ENCODE measurements around the gene SUPT16H.
A peak's percentile ranks its signal among the peaks of the same experiment; 100 is the strongest.

SUPT16H gene

DNA sequence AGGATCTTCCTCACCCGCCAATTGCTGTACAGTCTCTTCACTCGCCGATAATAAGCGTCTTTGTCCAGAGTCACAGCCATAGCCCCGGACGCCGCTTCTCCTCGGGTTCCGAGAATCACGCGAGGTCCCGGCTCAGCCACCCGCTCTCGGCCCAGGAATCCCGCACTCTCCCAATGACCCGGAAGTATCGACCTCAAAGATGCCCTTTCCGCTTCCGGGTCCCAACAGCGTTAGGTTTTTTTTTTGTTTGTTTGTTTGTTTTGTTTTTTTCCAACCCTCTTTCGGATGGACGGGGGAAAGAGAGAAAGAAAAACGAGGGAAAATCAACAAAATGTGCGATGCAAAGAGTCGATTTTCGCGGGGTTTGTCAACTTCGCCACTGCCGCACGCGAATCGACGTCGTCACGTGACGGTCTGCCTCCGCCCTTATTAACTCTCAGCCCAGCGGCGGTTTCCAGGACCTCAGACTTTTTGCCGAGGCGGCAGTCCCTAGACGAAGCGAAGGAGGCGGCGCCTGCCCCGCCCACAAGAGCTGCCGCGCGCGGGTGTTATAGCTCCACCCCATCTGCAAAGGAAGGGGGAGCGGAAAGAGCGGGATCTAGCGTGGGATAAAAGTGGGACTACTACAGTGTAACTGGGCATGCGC lies at the start of gene SUPT16H:
Gene SUPT16H, minus strand, starts transcription at position 172 of the 646 bp plus-strand sequence. Its CDS starts 92 bp downstream, at position 80.
- DNase-seq (ENCODE audit: low read depth, low spot score) = peak; percentile 83
- peak within 1 kb of the TSS; percentile 99 for H3K9ac ChIP-seq (ENCODE audit: insufficient read length)
- H3K4me3 ChIP-seq = peak within 1 kb of the TSS; percentile 89
- TF ChIP-seq EZH2 (IDR thresholded peaks at IDR 0.05) (no peak), FOXP2 (optimal IDR thresholded peaks at IDR 0.05; ENCODE audit: control extremely low read depth, extremely low read length, insufficient read depth) (no peak), POLR2AphosphoS5 (IDR thresholded peaks at IDR 0.05; ENCODE audit: borderline replicate concordance, low read depth, low read length) (peak; percentile 85)
- peak within 1 kb of the TSS; percentile 98 for H3K27ac ChIP-seq
- no peaks in the 10 kb centered on the region for H3K9me3 ChIP-seq (ENCODE audit: low read depth, low read length)
- peaks cover 58% of the 10 kb centered on the region for H3K36me3 ChIP-seq (ENCODE audit: insufficient read depth, low read length)

DNA sequence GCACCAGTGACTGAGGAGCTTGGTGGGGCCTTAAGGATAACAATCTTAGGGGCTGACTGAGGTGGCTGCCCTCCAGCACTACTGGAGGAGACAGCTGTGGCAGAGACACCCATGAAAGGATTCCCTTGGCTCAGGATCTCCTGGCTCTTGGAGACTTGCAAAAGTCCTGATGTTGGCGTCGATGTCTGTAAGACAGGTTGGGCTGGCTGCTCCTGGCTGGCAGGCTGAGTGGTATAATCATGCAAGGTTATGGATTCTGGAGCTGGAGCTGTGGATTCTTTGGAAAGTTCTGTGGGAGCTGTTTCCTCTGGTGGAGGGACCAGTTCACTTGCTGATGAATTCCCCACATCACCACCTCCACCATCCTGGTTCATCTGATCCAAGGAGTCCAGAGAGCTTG lies 47.3 kb upstream of the SUPT16H start:
- TF ChIP-seq POLR2AphosphoS5 (IDR thresholded peaks at IDR 0.05; ENCODE audit: borderline replicate concordance, low read depth, low read length) (no peak), EZH2 (IDR thresholded peaks at IDR 0.05) (no peak), FOXP2 (optimal IDR thresholded peaks at IDR 0.05; ENCODE audit: control extremely low read depth, extremely low read length, insufficient read depth) (no peak)
- H3K36me3 ChIP-seq (ENCODE audit: insufficient read depth, low read length) = peaks cover 63% of the 10 kb centered on the region

DNA sequence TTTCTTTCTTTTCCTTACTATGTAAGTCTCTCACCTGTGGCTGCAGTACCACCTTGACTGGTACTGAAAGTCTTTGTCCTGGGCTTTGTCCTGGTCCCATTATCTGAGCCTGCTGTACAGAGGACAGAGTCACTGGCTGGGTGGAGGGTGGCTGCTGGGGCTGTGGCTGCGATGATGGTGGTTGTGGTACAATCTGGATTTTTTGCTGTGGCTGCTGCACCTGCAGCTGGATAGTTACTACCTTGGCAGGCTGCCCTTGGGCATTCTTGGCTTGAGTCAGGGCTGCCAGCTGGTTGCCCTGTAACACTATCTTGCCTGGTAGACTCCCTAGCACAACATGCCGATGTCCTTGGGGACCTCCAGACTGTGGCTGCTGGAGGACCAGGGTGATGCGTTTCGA lies 45.1 kb upstream of the SUPT16H start:
- H3K27ac ChIP-seq = no peak overlapping the region
- TF ChIP-seq FOXP2 (optimal IDR thresholded peaks at IDR 0.05; ENCODE audit: control extremely low read depth, extremely low read length, insufficient read depth) (no peak), POLR2AphosphoS5 (IDR thresholded peaks at IDR 0.05; ENCODE audit: borderline replicate concordance, low read depth, low read length) (no peak), EZH2 (IDR thresholded peaks at IDR 0.05) (no peak)
- DNase-seq (ENCODE audit: low read depth, low spot score) = no peak
- H3K9ac ChIP-seq (ENCODE audit: insufficient read length) = no peak overlapping the region
- no peak overlapping the region for H3K4me3 ChIP-seq
- peaks cover 85% of the 10 kb centered on the region for H3K36me3 ChIP-seq (ENCODE audit: insufficient read depth, low read length)
- no peaks in the 10 kb centered on the region for H3K9me3 ChIP-seq (ENCODE audit: low read depth, low read length)

More for the DNA sequence above, 47.3 kb upstream of the SUPT16H start:
- no peak overlapping the region for H3K9ac ChIP-seq (ENCODE audit: insufficient read length)
- no peak overlapping the region for H3K27ac ChIP-seq
- DNase-seq (ENCODE audit: low read depth, low spot score) = no peak
- no peak overlapping the region for H3K4me3 ChIP-seq
- no peaks in the 10 kb centered on the region for H3K9me3 ChIP-seq (ENCODE audit: low read depth, low read length)

DNA sequence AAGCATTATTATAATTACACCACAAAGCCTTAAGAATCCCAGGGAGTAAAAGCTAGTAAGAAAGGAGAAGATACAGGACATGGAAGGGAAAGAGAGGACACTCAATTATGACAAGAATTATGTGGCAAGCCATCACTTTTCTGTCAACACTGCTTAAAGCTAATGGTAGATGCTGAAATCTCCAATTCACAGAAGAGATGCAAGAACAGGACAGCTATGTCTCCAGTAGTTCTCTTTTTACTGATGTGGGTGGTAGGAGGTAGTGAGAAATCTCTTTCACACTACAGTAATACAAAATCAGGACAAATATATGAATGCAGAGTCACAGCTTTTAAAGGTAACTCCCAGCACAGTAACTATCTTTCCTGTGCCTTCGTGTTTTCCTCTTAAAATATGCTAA lies 42.9 kb upstream of the SUPT16H start:
- no peak overlapping the region for H3K4me3 ChIP-seq
- no peak overlapping the region for H3K27ac ChIP-seq
- DNase-seq (ENCODE audit: low read depth, low spot score) = no peak
- no peaks in the 10 kb centered on the region for H3K9me3 ChIP-seq (ENCODE audit: low read depth, low read length)
- no peak overlapping the region for H3K9ac ChIP-seq (ENCODE audit: insufficient read length)
- no peak for TF ChIP-seq POLR2AphosphoS5 (IDR thresholded peaks at IDR 0.05; ENCODE audit: borderline replicate concordance, low read depth, low read length)
- no peak for TF ChIP-seq EZH2 (IDR thresholded peaks at IDR 0.05)
- TF ChIP-seq FOXP2 (optimal IDR thresholded peaks at IDR 0.05; ENCODE audit: control extremely low read depth, extremely low read length, insufficient read depth) = no peak
- peaks cover 97% of the 10 kb centered on the region for H3K36me3 ChIP-seq (ENCODE audit: insufficient read depth, low read length)

DNA sequence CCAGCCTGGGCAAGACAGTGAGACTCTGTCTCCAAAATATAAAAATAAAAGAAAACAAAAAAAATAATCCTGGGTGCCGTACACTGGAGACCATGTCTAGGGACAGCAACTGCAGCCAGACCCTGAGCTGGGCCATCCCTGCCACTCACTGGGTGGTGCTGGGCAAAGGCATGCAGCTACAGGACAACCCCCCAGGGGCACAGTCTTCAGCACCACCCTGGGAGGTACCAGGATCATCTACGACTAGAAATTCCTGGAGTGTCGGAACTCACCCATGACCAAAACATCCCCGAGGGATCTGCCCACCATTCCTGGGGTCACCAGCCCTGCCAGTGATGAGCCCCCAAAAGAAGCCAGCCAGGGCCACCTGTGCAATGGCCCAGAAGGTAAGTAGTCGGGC lies 35.7 kb upstream of the SUPT16H start:
- no peak overlapping the region for H3K27ac ChIP-seq
- TF ChIP-seq FOXP2 (optimal IDR thresholded peaks at IDR 0.05; ENCODE audit: control extremely low read depth, extremely low read length, insufficient read depth) (no peak), EZH2 (IDR thresholded peaks at IDR 0.05) (no peak), POLR2AphosphoS5 (IDR thresholded peaks at IDR 0.05; ENCODE audit: borderline replicate concordance, low read depth, low read length) (no peak)
- H3K9me3 ChIP-seq (ENCODE audit: low read depth, low read length) = no peaks in the 10 kb centered on the region
- no peak overlapping the region for H3K9ac ChIP-seq (ENCODE audit: insufficient read length)
- H3K36me3 ChIP-seq (ENCODE audit: insufficient read depth, low read length) = peaks cover 70% of the 10 kb centered on the region
- no peak for DNase-seq (ENCODE audit: low read depth, low spot score)
- no peak overlapping the region for H3K4me3 ChIP-seq

DNA sequence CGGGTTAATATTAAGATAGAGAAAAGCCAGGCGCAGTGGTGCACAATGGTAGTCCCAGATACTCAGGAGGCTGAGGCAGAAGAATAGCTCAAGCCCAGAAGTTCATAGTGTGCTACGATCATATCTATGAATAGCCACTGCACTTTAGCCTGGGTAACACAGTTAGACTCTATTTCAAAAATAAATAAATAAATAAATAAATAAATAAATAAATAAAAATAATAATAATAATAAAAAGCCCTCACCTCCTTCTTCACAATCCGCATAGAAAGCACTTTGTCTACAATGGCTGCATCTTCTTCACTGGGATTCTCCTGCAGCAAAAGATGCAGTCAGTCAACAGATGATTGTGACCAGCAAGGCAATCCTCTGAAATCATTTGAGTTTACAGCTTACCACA lies 31.5 kb upstream of the SUPT16H start:
- peaks cover 71% of the 10 kb centered on the region for H3K36me3 ChIP-seq (ENCODE audit: insufficient read depth, low read length)
- DNase-seq (ENCODE audit: low read depth, low spot score) = no peak
- TF ChIP-seq EZH2 (IDR thresholded peaks at IDR 0.05) = no peak
- no peak for TF ChIP-seq FOXP2 (optimal IDR thresholded peaks at IDR 0.05; ENCODE audit: control extremely low read depth, extremely low read length, insufficient read depth)
- TF ChIP-seq POLR2AphosphoS5 (IDR thresholded peaks at IDR 0.05; ENCODE audit: borderline replicate concordance, low read depth, low read length) = no peak
- no peak overlapping the region for H3K27ac ChIP-seq
- no peaks in the 10 kb centered on the region for H3K9me3 ChIP-seq (ENCODE audit: low read depth, low read length)
- no peak overlapping the region for H3K4me3 ChIP-seq
- H3K9ac ChIP-seq (ENCODE audit: insufficient read length) = no peak overlapping the region

DNA sequence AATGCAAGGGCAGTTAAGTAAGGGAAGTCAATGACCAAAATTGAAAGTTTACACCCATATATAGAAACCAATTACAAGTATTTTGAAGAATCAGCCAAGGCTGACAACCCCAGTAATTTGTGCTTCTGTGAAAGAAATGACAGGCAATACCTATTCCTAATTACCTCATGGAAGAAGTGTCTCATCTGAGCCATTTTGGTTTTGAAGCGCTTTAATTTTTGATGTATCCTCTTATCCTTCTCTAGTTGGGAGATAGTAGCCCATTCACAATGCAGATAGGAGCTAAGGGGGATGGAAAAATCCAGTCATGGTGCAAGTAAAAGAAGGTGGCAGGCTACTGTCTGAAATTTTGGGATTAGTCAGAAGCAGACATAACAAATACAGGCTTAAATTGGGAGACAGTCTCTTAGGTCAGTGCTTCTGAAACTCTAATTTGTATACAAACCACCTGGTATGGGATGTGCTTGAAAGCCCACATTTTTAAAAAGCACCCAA lies 30.4 kb upstream of the SUPT16H start:
- H3K4me3 ChIP-seq = no peak overlapping the region
- TF ChIP-seq EZH2 (IDR thresholded peaks at IDR 0.05) = no peak
- TF ChIP-seq FOXP2 (optimal IDR thresholded peaks at IDR 0.05; ENCODE audit: control extremely low read depth, extremely low read length, insufficient read depth) = no peak
- no peak for TF ChIP-seq POLR2AphosphoS5 (IDR thresholded peaks at IDR 0.05; ENCODE audit: borderline replicate concordance, low read depth, low read length)
- H3K9me3 ChIP-seq (ENCODE audit: low read depth, low read length) = no peaks in the 10 kb centered on the region
- H3K27ac ChIP-seq = no peak overlapping the region
- no peak overlapping the region for H3K9ac ChIP-seq (ENCODE audit: insufficient read length)
- H3K36me3 ChIP-seq (ENCODE audit: insufficient read depth, low read length) = peaks cover 72% of the 10 kb centered on the region
- no peak for DNase-seq (ENCODE audit: low read depth, low spot score)

DNA sequence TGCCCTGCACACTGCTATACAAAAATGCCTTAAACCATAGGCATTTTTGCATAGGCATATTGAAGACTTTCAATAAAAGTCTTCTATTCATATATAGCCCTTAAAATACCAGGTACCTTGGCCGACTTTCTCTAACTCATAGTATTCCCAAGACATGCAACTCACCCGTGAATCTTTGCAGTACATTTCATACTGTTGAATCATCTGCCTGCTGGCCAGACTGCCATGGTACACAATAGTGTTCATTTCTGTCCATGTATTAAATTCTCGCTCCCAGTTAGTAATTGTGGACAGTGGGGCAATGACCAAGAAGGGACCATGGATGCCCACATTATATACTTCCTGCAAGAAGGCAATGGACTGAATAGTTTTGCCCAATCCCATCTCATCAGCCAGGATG lies 24.3 kb upstream of the SUPT16H start:
- H3K9ac ChIP-seq (ENCODE audit: insufficient read length) = no peak overlapping the region
- no peak overlapping the region for H3K27ac ChIP-seq
- H3K9me3 ChIP-seq (ENCODE audit: low read depth, low read length) = no peaks in the 10 kb centered on the region
- TF ChIP-seq EZH2 (IDR thresholded peaks at IDR 0.05) (no peak), FOXP2 (optimal IDR thresholded peaks at IDR 0.05; ENCODE audit: control extremely low read depth, extremely low read length, insufficient read depth) (no peak), POLR2AphosphoS5 (IDR thresholded peaks at IDR 0.05; ENCODE audit: borderline replicate concordance, low read depth, low read length) (no peak)
- DNase-seq (ENCODE audit: low read depth, low spot score) = no peak
- H3K36me3 ChIP-seq (ENCODE audit: insufficient read depth, low read length) = peaks cover 95% of the 10 kb centered on the region
- no peak overlapping the region for H3K4me3 ChIP-seq
